ENCODE data around the gene CTNNA3.

CTNNA3 gene

GRCh38 chr10:66813122-66813521, 882.9 kb downstream of the CTNNA3 start:
- no peak for DNase-seq (ENCODE audit: low read depth in 3 of 3)

GRCh38 chr10:66811211-66811610, 884.8 kb downstream of the CTNNA3 start:
- DNase-seq (ENCODE audit: low read depth in 3 of 3), result no peak

GRCh38 chr10:66809402-66809801, 886.6 kb downstream of the CTNNA3 start:
- no peak for DNase-seq (ENCODE audit: low read depth in 3 of 3)

- no peak for DNase-seq (ENCODE audit: low read depth in 3 of 3)
These were observed 890.4 kb downstream of the CTNNA3 start for GRCh38 chr10:66805612-66806011.

- no peak for DNase-seq (ENCODE audit: low read depth in 3 of 3)
These were observed 891.0 kb downstream of the CTNNA3 start for GRCh38 chr10:66804962-66805361.

GRCh38 chr10:66803174-66803573, 892.8 kb downstream of the CTNNA3 start:
- no peak for DNase-seq (ENCODE audit: low read depth in 3 of 3)

- DNase-seq (ENCODE audit: low read depth in 3 of 3), result no peak
These were observed 896.5 kb downstream of the CTNNA3 start for GRCh38 chr10:66799474-66799873.

GRCh38 chr10:66795866-66796265, 900.1 kb downstream of the CTNNA3 start:
- no peak for DNase-seq (ENCODE audit: low read depth in 3 of 3)

DNA sequence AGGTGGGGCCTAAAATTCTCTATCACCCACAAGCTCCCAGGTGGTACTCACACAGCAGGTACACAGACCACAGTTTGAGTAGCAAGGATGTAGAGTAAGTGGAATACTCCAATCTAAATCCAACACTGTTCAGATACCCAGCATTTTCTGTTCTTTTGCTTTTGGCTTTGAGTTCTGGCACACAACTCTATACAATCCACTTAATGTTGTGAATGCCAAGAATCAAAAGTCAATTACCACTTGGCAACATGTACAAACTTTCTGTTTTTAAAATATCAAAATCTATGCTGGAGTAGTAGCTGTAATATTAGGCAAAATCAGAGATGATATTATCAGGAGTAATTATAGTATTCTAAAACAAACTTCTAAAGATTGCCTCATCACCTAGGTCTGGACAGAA, 903.6 kb downstream of the CTNNA3 start:
- DNase-seq (ENCODE audit: low read depth in 3 of 3), result no peak

- DNase-seq (ENCODE audit: low read depth in 3 of 3), result no peak
These were observed 907.6 kb downstream of the CTNNA3 start for GRCh38 chr10:66788178-66788987.

DNA sequence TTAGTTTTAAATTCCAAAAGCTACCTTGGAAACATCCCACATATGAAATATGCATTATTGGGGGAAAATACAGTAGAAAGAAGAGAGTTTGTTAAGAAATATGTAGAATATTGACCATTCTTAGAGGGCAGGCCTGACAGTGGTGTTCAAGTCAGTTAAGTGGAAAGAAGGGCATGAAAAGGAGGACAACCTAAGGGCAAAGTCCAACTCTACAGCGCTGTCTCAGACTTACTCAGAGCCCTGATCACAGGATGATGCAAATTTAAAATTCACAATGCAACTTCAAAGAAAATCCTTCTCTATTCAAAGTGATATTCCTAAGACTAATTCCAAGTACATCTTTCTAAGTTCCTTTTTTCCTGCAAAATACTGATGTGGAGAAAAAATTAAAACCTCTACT, 909.3 kb downstream of the CTNNA3 start:
- no peak for DNase-seq (ENCODE audit: low read depth in 3 of 3)

- no peak for DNase-seq (ENCODE audit: low read depth in 3 of 3)
These were observed 911.2 kb downstream of the CTNNA3 start for GRCh38 chr10:66784770-66785169.

DNA sequence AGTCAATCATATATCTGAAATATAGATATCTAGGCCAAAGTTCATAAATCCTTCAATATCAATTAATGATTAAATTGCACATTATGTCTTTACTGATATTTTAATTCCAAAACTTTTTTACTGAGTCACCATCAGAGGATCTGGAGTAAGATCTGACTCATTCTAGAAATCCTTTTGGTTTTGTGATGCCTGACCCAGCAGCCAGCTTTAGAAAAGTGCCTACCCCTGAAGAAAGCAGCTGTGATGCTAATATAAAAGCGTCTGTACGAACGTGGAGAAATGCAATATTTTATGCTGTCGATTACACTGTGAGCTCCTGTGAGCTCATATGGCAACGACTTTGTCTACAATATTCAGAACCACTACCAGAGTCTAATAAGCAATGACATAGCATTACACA, 912.7 kb downstream of the CTNNA3 start:
- no peak for DNase-seq (ENCODE audit: low read depth in 3 of 3)

- no peak for DNase-seq (ENCODE audit: low read depth in 3 of 3)
These were observed 913.2 kb downstream of the CTNNA3 start for GRCh38 chr10:66782776-66783175.

DNA sequence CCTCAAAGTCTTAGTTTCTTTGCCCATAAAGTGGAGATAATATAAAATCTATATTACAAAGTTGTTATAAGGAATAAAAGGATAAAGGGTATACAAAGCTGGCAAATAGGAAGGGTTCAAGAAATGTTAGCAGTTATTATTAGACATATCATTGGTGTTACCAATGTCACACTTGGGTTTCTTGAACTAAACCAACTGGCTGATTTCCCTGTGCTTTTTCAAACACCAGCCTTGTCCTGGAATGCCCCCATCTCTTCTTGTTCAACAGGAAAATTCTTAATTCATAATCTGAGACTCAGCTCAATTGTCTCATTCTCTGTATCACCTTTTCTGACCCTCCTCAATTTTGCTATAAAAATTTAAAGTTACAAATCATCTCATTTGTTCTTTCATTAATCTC, 913.9 kb downstream of the CTNNA3 start:
- no peak for DNase-seq (ENCODE audit: low read depth in 3 of 3)

GRCh38 chr10:66780796-66781195, 915.2 kb downstream of the CTNNA3 start:
- DNase-seq (ENCODE audit: low read depth in 3 of 3), result no peak

DNA sequence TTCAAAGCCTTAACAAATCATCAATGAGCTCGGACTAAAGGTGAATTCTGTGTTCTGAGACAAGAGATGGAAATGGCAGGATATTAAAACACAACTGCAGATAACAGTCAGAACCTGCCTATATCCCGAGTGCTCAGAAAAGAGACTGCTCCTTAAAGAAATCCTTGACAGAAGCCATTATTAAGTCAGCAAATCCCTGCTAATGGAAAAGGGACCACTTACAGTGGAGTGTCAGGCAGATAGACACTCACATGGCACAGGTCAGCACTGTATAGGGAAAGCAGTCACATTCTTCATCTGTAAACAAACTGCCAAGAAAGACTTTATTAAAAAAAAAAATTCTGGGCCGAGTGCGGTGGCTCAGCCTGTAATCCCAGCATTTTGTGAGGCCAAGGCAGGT, 917.6 kb downstream of the CTNNA3 start:
- no peak for DNase-seq (ENCODE audit: low read depth in 3 of 3)

DNA sequence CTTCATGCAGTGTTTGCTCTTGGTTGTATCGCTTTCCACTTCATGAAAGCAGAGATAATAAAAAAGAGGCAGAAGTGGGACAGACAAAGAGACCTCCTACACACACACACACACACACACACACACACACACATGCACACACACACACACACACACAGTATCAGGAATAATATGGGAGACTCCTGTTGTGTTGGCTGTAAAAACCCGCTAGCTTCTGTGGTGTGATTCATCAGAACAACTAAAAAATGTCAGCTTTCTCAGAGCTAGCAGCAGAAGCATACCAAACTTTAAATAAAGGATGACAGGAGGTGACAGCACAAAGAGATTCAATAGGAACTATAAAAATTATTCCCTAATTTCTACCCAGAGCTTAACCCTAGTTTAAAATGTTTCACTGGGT, 918.3 kb downstream of the CTNNA3 start:
- DNase-seq (ENCODE audit: low read depth in 3 of 3), result no peak

DNA sequence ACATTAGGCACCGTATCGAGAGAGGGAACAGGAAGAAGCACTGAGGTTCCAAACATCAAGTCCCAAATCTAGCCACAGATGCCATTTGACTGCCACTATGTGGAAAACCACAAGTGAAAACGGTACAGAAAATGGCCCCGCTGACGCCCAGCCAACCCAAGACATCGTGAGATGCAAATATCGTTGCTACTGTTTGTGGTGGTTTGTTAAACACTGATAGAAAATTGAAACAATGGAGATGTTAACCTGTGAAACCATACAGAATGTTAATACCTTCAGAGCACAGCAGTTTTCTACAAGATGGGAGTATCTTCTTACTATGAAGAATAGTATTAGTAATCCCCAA, 922.5 kb downstream of the CTNNA3 start:
- DNase-seq (ENCODE audit: low read depth in 3 of 3), result no peak

DNA sequence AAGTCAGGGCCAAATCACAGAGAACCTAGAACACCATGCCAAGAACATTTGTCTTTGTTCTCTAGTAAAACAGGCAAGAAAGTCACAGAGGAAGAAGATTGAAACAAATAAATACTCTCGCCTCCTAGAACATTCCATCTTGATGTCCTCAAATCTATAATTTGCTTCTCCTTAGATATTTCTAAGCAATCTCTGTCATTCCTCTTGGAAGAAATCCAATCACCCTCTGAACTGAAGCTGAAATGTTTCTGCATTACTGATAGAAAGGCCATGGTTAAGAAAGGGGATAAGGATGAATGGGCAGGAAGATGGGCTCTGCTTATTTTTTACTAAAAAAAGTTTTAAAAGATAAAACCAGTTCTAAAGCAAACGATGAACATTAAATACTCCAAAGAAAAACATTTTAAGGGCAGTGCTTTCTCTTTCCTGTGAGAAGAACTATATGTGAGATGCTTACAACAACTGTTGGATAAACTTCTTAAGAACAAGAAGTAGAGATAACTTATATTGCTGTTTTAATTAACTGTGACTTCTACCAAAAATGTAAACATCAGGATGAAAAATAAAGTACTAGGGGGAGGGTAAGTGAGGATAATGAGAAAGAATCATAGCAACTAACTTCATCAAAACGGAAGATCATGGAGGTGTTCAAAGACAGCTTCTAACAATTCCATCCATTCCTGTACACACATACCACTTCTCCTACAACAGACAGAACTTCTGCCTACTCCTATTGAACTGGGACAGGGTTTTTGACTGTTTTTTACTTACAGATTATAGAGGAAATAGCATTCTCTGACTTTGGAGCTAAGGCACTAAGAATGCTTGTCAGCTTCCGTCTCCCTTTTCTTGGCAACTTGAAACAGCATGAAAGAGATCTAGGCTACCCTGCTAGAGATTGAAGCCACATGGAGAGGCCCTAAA, 923.2 kb downstream of the CTNNA3 start:
- DNase-seq (ENCODE audit: low read depth in 3 of 3), result no peak

DNA sequence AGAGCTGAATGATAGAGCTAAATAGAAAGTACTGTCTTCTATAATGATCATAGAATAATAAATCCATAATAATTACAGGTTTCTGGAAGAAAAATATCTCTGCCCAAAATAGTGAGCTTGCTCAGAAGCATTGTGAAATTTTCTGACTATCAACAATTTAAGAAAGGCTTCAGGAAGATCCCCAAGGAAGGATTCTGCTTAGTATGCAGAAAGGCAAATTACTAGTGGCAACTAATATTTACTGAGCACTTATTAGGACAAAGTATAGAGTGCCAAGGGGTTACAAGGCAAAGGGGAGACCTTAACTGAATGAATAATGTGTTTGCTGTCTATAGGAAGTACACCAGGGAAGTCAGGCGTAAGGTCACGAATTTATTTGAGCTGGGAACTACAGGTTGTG, 928.3 kb downstream of the CTNNA3 start:
- no peak for DNase-seq (ENCODE audit: low read depth in 3 of 3)

DNA sequence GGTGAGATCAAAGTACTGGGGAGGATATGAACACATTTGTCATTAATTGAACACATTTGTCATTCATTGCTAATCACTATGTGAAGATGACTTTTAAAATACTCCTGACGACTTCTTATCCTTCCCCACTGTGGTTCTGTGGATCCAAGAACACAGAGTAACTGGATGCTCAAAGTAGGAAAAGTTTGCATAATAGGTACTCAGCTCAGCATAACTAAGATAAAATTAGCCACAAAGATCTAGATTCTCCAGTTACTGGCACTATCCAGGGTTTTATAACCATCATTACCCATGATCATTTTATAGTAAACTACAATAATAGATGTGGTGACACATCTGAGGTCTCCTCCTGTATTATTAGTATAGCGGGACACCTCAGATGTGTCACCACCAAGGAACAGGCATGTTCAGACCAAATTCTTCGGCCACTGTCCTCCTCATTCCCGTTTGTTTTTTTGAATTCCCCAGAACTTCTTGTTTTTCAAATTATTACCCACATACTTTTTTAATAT, 933.7 kb downstream of the CTNNA3 start:
- no peak for DNase-seq (ENCODE audit: low read depth in 3 of 3)

DNA sequence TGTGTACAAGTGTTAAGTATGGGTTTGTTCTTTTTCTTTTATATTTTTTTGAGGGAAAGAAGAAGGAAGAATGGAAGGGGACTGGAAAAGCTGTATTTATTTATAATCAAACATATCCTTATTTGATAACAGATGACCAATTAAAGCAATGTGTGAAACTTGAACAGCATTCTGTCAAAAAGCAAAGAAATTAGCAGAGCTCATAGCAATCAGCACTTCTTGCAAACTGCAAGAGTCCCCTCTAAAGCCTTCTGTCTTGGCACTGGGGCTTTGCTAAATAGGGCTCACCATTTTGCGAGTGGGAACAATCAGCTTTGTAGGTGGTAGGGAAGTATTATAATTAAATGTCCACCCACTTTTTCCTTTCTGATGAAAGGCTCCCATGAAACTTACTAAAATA, 935.1 kb downstream of the CTNNA3 start:
- no peak for DNase-seq (ENCODE audit: low read depth in 3 of 3)

Data from stimulated activated CD4-positive, alpha-beta T cell treated with anti-CD3 and anti-CD28 coated beads, TNF-alpha, amount 100 ng/mL, for 4 hours (primary cell).